ENCODE data around the gene RPN2.

GRCh38 chr20:37271421-37271768, 92.3 kb downstream of the RPN2 start:
- TF ChIP-seq POLR2A (IDR thresholded peaks at IDR 0.05; ENCODE audit: low read length) = no peak
- no peak for TF ChIP-seq GATA1 (IDR thresholded peaks at IDR 0.05; ENCODE audit: low read depth, low read length)

Data from erythroblast (primary cell).